ENCODE data around the gene DHRS4L2. TPM values are rescaled to one million over a fixed set of nuclear protein-coding genes. Genes with fewer than 3 reads are reported as not detected.
"Not testable (repeated sequence)": the region's sequence is repeated elsewhere in the genome, so short reads cannot be mapped to it uniquely, and the experiment has no call there.

DHRS4L2 gene
- total and polyA plus RNA-seq, 2 donors (not counting 3 experiments of a cell fraction or from before 2014, with no cell fraction given): 18.2 to 18.5 TPM

DNA sequence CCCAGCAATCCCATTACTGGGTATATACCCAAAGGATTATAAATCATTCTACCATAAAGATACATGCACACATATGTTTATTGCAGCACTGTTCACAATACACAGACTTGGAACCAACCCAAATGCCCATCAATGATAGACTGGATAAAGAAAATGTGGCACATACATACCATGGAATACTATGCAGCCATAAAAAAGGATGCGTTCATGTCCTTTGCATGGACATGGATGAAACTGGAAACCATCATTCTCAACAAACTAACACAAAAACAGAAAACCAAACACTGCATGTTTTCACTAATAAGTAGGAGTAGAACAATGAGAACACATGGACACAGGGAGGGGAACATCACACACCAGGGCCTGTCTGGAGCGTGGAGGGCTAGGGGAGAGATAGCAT is 42.6 kb downstream of the DHRS4L2 start:
- POLR2A ChIA-PET; dilution Hi-C loops (cut with MboI; ENCODE audit: extremely low pct_ligation_motif_present, low sequenced_read_pairs); H2AFZ ChIP-seq (ENCODE audit: low read depth, low read length); H3K9me1 ChIP-seq (replicated peaks; ENCODE audit: control insufficient read depth, extremely low read depth, insufficient read depth, low read length); H3K27ac ChIP-seq (ENCODE audit: insufficient read depth, low read depth, low read length); H3K4me3 ChIP-seq (replicated peaks in 1 of 3; ENCODE audit: insufficient read depth in 1 of 3, low read depth in 1 of 3, low read length in 3 of 3); H3K27me3 ChIP-seq (ENCODE audit: control insufficient read depth in 2 of 2, insufficient read depth in 2 of 2, low read length in 2 of 2); H3K4me1 ChIP-seq (ENCODE audit: control insufficient read depth, extremely low read depth, insufficient read depth, low read length); H4K20me1 ChIP-seq (replicated peaks; ENCODE audit: control insufficient read depth, extremely low read depth, insufficient read depth, low read length); BruUV-seq (replicated peaks); H3K9ac ChIP-seq (replicated peaks; ENCODE audit: extremely low read depth, insufficient read depth, low read length); FAIRE-seq; H3K9me3 ChIP-seq (replicated peaks; ENCODE audit: control insufficient read depth, insufficient read depth, low read length); H3K36me3 ChIP-seq (ENCODE audit: control insufficient read depth in 2 of 2, extremely low read depth in 1 of 2, insufficient read depth in 2 of 2, low read length in 2 of 2); H3K79me2 ChIP-seq (ENCODE audit: control insufficient read depth, insufficient read depth, low read length); H3K4me2 ChIP-seq (ENCODE audit: insufficient read depth, low read length); DNase-seq (ENCODE audit: low read depth, low spot score); intact Hi-C loops (cut with micrococcal nuclease): not testable (repeated sequence)
- CTCF ChIA-PET: interaction anchor here (0.7 kb wide), 1 partner anchor 98 kb away, joined by 3 read pairs; no protein-coding TSS in a partner anchor

- ChIA-PET POLR2A (no interaction called here), CTCF (interaction anchor here (1.3 kb wide), 1 partner anchor 25 kb away, joined by 6 read pairs; no protein-coding TSS in a partner anchor)
- intact Hi-C loops (cut with micrococcal nuclease): no loop called here
- Histone ChIP-seq H3K9me3 (replicated peaks; ENCODE audit: control insufficient read depth, insufficient read depth, low read length) (peaks cover 2% of the 10 kb centered on the region), H3K27me3 (ENCODE audit: control insufficient read depth in 2 of 2, insufficient read depth in 2 of 2, low read length in 2 of 2) (no peaks in the 10 kb centered on the region), H2AFZ (ENCODE audit: low read depth, low read length) (no peak overlapping the region), H3K9me1 (replicated peaks; ENCODE audit: control insufficient read depth, extremely low read depth, insufficient read depth, low read length) (no peaks in the 10 kb centered on the region), H3K4me2 (ENCODE audit: insufficient read depth, low read length) (no peak overlapping the region), H3K9ac (replicated peaks; ENCODE audit: extremely low read depth, insufficient read depth, low read length) (no peak overlapping the region), H3K36me3 (ENCODE audit: control insufficient read depth in 2 of 2, extremely low read depth in 1 of 2, insufficient read depth in 2 of 2, low read length in 2 of 2) (no peaks in the 10 kb centered on the region), H3K4me1 (ENCODE audit: control insufficient read depth, extremely low read depth, insufficient read depth, low read length) (no peaks in the 10 kb centered on the region), H3K27ac (ENCODE audit: insufficient read depth, low read depth, low read length) (no peak overlapping the region), H4K20me1 (replicated peaks; ENCODE audit: control insufficient read depth, extremely low read depth, insufficient read depth, low read length) (no peaks in the 10 kb centered on the region), H3K79me2 (ENCODE audit: control insufficient read depth, insufficient read depth, low read length) (no peaks in the 10 kb centered on the region), H3K4me3 (replicated peaks in 1 of 3; ENCODE audit: insufficient read depth in 1 of 3, low read depth in 1 of 3, low read length in 3 of 3) (no peak overlapping the region)
- BruUV-seq (replicated peaks): no TSS peak
- dilution Hi-C loops (cut with MboI; ENCODE audit: extremely low pct_ligation_motif_present, low sequenced_read_pairs): no loop called here
- DNase-seq (ENCODE audit: low read depth, low spot score): no peak
- TF ChIP-seq GATA2 (IDR thresholded peaks at IDR 0.05; ENCODE audit: insufficient read depth, insufficient read length, low read depth, low read length) (no peak), POLR2A (IDR thresholded peaks at IDR 0.05; ENCODE audit: low read depth, low read length) (no peak), MYC (IDR thresholded peaks at IDR 0.05; ENCODE audit: low read depth, low read length) (no peak), POLR2AphosphoS5 (IDR thresholded peaks at IDR 0.05; ENCODE audit: insufficient read depth, low read depth, low read length) (no peak), JUN (IDR thresholded peaks at IDR 0.05; ENCODE audit: borderline replicate concordance, insufficient read depth, insufficient read length, low read depth) (no peak), FOS (IDR thresholded peaks at IDR 0.05; ENCODE audit: borderline replicate concordance, insufficient read depth, low read length) (no peak), CTCF (IDR thresholded peaks at IDR 0.05; ENCODE audit: extremely low read depth in 1 of 2, insufficient read depth in 1 of 2, low read depth in 1 of 2, low read length in 2 of 2) (no peak), EZH2 (IDR thresholded peaks at IDR 0.05; ENCODE audit: borderline replicate concordance, low read depth, low read length, severe bottlenecking) (no peak)
- TF ChIP-seq, protein P1, sequence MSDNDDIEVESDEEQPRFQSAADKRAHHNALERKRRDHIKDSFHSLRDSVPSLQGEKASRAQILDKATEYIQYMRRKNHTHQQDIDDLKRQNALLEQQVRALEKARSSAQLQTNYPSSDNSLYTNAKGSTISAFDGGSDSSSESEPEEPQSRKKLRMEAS (IDR thresholded peaks at IDR 0.05; ENCODE audit: insufficient read depth, insufficient read length): no peak
- FAIRE-seq: no peak
Measured at GRCh38 chr14:24032727-24033418, 44.1 kb downstream of the DHRS4L2 start.
